H1 (cell line): ENCODE results near the gene SURF2.

Experiments
- CBX5 ChIP-seq: fragments of 300-800, 300-1000 bp; sonication (generic); IDR thresholded peaks from 2 replicates; pipeline ENCODE4 v1.7.1; 2016; ENCODE audit warnings: antibody characterized with exemption, low read length, low read depth
- CHD1 ChIP-seq: IDR thresholded peaks from 2 replicates; pipeline ENCODE4 v1.6.1; 2012; ENCODE audit warnings: low read depth, low read length, improper control_type of control experiment
- EGR1 ChIP-seq: IDR thresholded peaks from 2 replicates; pipeline ENCODE4 v1.6.1; 2011; ENCODE audit warnings: low read depth, low read length, borderline replicate concordance
- POLR2A ChIP-seq, 2 experiments: IDR thresholded peaks; 1 replicate in 1 of 2; 2 replicates in 1 of 2; pipeline ENCODE4 v1.6.1; 2011; ENCODE audit warnings: low read depth in 2 of 2, low read length in 2 of 2, mild to moderate bottlenecking in 2 of 2; ENCODE audit errors: control extremely low read depth in 1 of 2
- RAD21 ChIP-seq, 2 experiments: IDR thresholded peaks in 1 of 2; conservative IDR thresholded peaks in 1 of 2; 2 replicates each; pipeline ENCODE4 v1.6.1; 2011; ENCODE audit warnings: low read depth in 2 of 2, low read length in 2 of 2, improper control_type of control experiment in 1 of 2, inconsistent platforms in 1 of 2, mild to moderate bottlenecking in 1 of 2, moderate library complexity in 1 of 2
- SIRT6 ChIP-seq: IDR thresholded peaks from one replicate; pipeline ENCODE4 v1.7.1; 2012; ENCODE audit warnings: low read length, inconsistent platforms
- SUZ12 ChIP-seq: fragments of 200-600 bp; sonication (generic); IDR thresholded peaks from 2 replicates; pipeline ENCODE4 v1.6.1; 2012; ENCODE audit warnings: mild to moderate bottlenecking, inconsistent platforms, low read length, moderate library complexity, mixed read lengths
- TAF1 ChIP-seq: IDR thresholded peaks from 2 replicates; pipeline ENCODE4 v1.6.1; 2011; ENCODE audit warnings: mild to moderate bottlenecking, low read depth, low read length
- YY1 ChIP-seq: IDR thresholded peaks from 2 replicates; pipeline ENCODE4 v1.6.1; 2011; ENCODE audit warnings: low read depth, mild to moderate bottlenecking, low read length
- TF ChIP-seq, protein P1 (sequence below), 3 experiments: IDR thresholded peaks; 1 replicate in 2 of 3; 2 replicates in 1 of 3; pipeline versions ENCODE4 v1.5.1 to v1.6.1; 2011; ENCODE audit warnings: low read length in 3 of 3, mild to moderate bottlenecking in 3 of 3, inconsistent platforms in 2 of 3, low read depth in 1 of 3, moderate library complexity in 1 of 3; ENCODE audit not compliant: insufficient read depth in 1 of 3; ENCODE audit errors: control extremely low read depth in 1 of 3

DNA sequence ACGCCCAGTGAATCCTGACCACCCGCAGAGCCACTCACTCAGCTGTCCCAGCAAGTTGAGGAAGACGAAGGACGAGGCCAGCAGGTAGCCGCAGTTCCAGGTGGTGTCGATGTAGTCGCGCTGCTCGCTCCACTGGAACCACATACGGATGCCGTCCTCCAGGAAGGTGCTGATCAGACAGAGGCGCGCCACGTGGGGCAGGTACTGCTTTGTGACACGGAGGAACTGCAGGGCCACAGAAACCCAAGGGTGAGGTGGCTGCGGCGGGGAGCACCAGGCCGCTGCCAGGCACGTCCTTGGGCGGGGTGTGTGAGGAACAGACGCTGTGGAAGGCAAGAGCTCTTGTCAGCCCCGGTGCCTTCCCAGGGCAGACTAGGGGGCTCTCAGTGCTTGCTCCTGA lies 10.9 kb downstream of the SURF2 start:
- TF ChIP-seq, protein P1, sequence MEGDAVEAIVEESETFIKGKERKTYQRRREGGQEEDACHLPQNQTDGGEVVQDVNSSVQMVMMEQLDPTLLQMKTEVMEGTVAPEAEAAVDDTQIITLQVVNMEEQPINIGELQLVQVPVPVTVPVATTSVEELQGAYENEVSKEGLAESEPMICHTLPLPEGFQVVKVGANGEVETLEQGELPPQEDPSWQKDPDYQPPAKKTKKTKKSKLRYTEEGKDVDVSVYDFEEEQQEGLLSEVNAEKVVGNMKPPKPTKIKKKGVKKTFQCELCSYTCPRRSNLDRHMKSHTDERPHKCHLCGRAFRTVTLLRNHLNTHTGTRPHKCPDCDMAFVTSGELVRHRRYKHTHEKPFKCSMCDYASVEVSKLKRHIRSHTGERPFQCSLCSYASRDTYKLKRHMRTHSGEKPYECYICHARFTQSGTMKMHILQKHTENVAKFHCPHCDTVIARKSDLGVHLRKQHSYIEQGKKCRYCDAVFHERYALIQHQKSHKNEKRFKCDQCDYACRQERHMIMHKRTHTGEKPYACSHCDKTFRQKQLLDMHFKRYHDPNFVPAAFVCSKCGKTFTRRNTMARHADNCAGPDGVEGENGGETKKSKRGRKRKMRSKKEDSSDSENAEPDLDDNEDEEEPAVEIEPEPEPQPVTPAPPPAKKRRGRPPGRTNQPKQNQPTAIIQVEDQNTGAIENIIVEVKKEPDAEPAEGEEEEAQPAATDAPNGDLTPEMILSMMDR (IDR thresholded peaks at IDR 0.05; ENCODE audit: control extremely low read depth in 1 of 3, insufficient read depth in 1 of 3, low read depth in 1 of 3, low read length in 3 of 3), result no peak
- TF ChIP-seq SIRT6 (no peak), POLR2A (IDR thresholded peaks at IDR 0.05; ENCODE audit: control extremely low read depth in 1 of 2, low read depth in 2 of 2, low read length in 2 of 2) (no peak), TAF1 (no peak), SUZ12 (no peak), YY1 (no peak), EGR1 (no peak), CBX5 (no peak), CHD1 (no peak), RAD21 (IDR thresholded peaks at IDR 0.05 in 1 of 2, conservative IDR thresholded peaks at IDR 0.05 in 1 of 2; ENCODE audit: low read depth in 2 of 2, low read length in 2 of 2) (no peak)
